ENCODE measurements around the gene ITPR3.

DNA sequence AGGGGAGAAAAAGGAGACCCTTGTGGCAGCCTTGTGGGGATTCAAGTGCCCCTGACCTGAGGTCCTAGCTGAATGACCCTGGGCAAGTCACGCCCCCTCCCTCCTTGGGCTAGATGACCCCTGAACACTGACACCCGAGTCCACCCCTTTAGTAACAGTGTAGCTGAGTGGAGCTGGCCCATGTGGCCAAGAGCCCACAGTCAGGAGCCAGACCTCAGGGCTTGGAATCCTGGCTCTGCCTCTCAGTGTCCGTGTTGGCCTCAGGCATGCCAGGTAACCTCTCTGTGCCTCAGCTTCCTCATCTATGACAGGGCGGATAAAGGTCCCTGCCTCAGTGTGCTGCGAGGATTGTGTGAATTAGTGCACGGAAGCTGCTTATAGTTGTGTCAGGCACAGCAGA is 111.3 kb downstream of the ITPR3 start:
- TF ChIP-seq, protein P1, sequence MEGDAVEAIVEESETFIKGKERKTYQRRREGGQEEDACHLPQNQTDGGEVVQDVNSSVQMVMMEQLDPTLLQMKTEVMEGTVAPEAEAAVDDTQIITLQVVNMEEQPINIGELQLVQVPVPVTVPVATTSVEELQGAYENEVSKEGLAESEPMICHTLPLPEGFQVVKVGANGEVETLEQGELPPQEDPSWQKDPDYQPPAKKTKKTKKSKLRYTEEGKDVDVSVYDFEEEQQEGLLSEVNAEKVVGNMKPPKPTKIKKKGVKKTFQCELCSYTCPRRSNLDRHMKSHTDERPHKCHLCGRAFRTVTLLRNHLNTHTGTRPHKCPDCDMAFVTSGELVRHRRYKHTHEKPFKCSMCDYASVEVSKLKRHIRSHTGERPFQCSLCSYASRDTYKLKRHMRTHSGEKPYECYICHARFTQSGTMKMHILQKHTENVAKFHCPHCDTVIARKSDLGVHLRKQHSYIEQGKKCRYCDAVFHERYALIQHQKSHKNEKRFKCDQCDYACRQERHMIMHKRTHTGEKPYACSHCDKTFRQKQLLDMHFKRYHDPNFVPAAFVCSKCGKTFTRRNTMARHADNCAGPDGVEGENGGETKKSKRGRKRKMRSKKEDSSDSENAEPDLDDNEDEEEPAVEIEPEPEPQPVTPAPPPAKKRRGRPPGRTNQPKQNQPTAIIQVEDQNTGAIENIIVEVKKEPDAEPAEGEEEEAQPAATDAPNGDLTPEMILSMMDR (IDR thresholded peaks at IDR 0.05): no peak
- TF ChIP-seq POLR2A (IDR thresholded peaks at IDR 0.05) (no peak), EP300 (IDR thresholded peaks at IDR 0.05) (no peak), POLR2AphosphoS5 (IDR thresholded peaks at IDR 0.05) (no peak)

Measured in suprapubic skin (tissue), 4 donors.